ENCODE results near the gene CADPS.

- TF ChIP-seq, protein P1, sequence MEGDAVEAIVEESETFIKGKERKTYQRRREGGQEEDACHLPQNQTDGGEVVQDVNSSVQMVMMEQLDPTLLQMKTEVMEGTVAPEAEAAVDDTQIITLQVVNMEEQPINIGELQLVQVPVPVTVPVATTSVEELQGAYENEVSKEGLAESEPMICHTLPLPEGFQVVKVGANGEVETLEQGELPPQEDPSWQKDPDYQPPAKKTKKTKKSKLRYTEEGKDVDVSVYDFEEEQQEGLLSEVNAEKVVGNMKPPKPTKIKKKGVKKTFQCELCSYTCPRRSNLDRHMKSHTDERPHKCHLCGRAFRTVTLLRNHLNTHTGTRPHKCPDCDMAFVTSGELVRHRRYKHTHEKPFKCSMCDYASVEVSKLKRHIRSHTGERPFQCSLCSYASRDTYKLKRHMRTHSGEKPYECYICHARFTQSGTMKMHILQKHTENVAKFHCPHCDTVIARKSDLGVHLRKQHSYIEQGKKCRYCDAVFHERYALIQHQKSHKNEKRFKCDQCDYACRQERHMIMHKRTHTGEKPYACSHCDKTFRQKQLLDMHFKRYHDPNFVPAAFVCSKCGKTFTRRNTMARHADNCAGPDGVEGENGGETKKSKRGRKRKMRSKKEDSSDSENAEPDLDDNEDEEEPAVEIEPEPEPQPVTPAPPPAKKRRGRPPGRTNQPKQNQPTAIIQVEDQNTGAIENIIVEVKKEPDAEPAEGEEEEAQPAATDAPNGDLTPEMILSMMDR (conservative IDR thresholded peaks at IDR 0.05 in 1 of 2, IDR thresholded peaks at IDR 0.05 in 1 of 2; ENCODE audit: extremely low read depth in 1 of 2, insufficient read depth in 1 of 2, low read depth in 1 of 2, low read length in 2 of 2): no peak
- no peak for TF ChIP-seq EZH2 (IDR thresholded peaks at IDR 0.05; ENCODE audit: borderline replicate concordance, low read length)
Observed at GRCh38 chr3:62638316-62638715, 236.9 kb downstream of the CADPS start.

Measured in mammary epithelial cell (primary cell).